H9 (cell line): ENCODE measurements around the gene C20orf144. TPM values are rescaled to one million over a fixed set of nuclear protein-coding genes. Genes with fewer than 3 reads are reported as not detected.

Experiments used
- DNase-seq: peaks from one replicate; pipeline ENCODE4 v3.0.0-alpha.2; 2017
- H2AFZ ChIP-seq: one replicate; pipeline ENCODE4 v1.6.1; 2013; ENCODE audit warnings: mild to moderate bottlenecking, low read length, control low read depth, moderate library complexity
- H2AK5ac ChIP-seq: 2 replicates; pipeline ENCODE4 v1.6.1; 2013; ENCODE audit warnings: low read length, control low read depth, mixed read lengths; ENCODE audit not compliant: insufficient read length
- H2BK120ac ChIP-seq: one replicate; pipeline ENCODE4 v1.6.1; 2013; ENCODE audit warnings: low read depth, mild to moderate bottlenecking, low read length, control low read depth, inconsistent platforms; ENCODE audit not compliant: poor library complexity, severe bottlenecking
- H2BK12ac ChIP-seq: 2 replicates; pipeline ENCODE4 v1.6.1; 2013; ENCODE audit warnings: low read length, control low read depth, mixed read lengths, low read depth; ENCODE audit not compliant: insufficient read length
- H2BK15ac ChIP-seq: 2 replicates; pipeline ENCODE4 v1.6.1; 2013; ENCODE audit warnings: low read depth, low read length, control low read depth
- H2BK20ac ChIP-seq: one replicate; pipeline ENCODE4 v1.6.1; 2013; ENCODE audit warnings: low read depth, mild to moderate bottlenecking, low read length, control low read depth, inconsistent platforms; ENCODE audit not compliant: poor library complexity, severe bottlenecking
- H2BK5ac ChIP-seq: 2 replicates; pipeline ENCODE4 v1.6.1; 2013; ENCODE audit warnings: low read length, control low read depth, mixed read lengths; ENCODE audit not compliant: insufficient read length
- H3K14ac ChIP-seq: 2 replicates; pipeline ENCODE4 v1.6.1; 2013; ENCODE audit warnings: low read length, control low read depth; ENCODE audit not compliant: insufficient read depth
- H3K18ac ChIP-seq: 2 replicates; pipeline ENCODE4 v1.6.1; 2013; ENCODE audit warnings: low read depth, mild to moderate bottlenecking, mixed read lengths, low read length, control low read depth; ENCODE audit not compliant: insufficient read length
- H3K23ac ChIP-seq: 2 replicates; pipeline ENCODE4 v1.6.1; 2013; ENCODE audit warnings: low read length, control low read depth, mixed read lengths, low read depth; ENCODE audit not compliant: insufficient read length
- H3K23me2 ChIP-seq: 2 replicates; pipeline ENCODE4 v1.6.1; 2013; ENCODE audit warnings: low read depth, mild to moderate bottlenecking, mixed read lengths, low read length, control low read depth; ENCODE audit not compliant: insufficient read length, poor library complexity, severe bottlenecking
- H3K27ac ChIP-seq: 2 replicates; pipeline ENCODE4 v1.5.1; 2013; ENCODE audit warnings: low read length, control low read depth, mixed read lengths, low read depth; ENCODE audit not compliant: insufficient read length
- H3K27me3 ChIP-seq: 2 replicates; pipeline ENCODE4 v1.6.1; 2013; ENCODE audit warnings: low read length, control low read depth, inconsistent platforms; ENCODE audit not compliant: insufficient read depth
- H3K4ac ChIP-seq: 2 replicates; pipeline ENCODE4 v1.6.1; 2013; ENCODE audit warnings: low read depth, mild to moderate bottlenecking, control low read depth, inconsistent platforms, low read length, moderate library complexity
- H3K4me1 ChIP-seq: 2 replicates; pipeline ENCODE4 v1.6.1; 2013; ENCODE audit warnings: low read length, control low read depth, inconsistent platforms; ENCODE audit not compliant: insufficient read depth
- H3K4me2 ChIP-seq: 2 replicates; pipeline ENCODE4 v1.6.1; 2013; ENCODE audit warnings: low read length, control low read depth, mixed read lengths; ENCODE audit not compliant: insufficient read length, insufficient read depth
- H3K56ac ChIP-seq: 2 replicates; pipeline ENCODE4 v1.6.1; 2013; ENCODE audit warnings: low read depth, mild to moderate bottlenecking, mixed read lengths, low read length, control low read depth; ENCODE audit not compliant: insufficient read length
- H3K79me1 ChIP-seq: 2 replicates; pipeline ENCODE4 v1.6.1; 2013; ENCODE audit warnings: low read depth, mild to moderate bottlenecking, moderate library complexity, low read length, control low read depth, inconsistent platforms; ENCODE audit not compliant: insufficient read depth, poor library complexity, severe bottlenecking
- H3K79me2 ChIP-seq: 2 replicates; pipeline ENCODE4 v1.6.1; 2013; ENCODE audit warnings: low read length, control low read depth, inconsistent platforms; ENCODE audit not compliant: insufficient read depth
- H3K9ac ChIP-seq: 2 replicates; pipeline ENCODE4 v1.6.1; 2013; ENCODE audit warnings: low read length, control low read depth, mixed read lengths; ENCODE audit not compliant: insufficient read length; ENCODE audit errors: extremely low read depth
- H3K9me3 ChIP-seq: one replicate; pipeline ENCODE4 v1.6.1; 2013; ENCODE audit warnings: low read depth, low read length, inconsistent platforms; ENCODE audit not compliant: control insufficient read depth
- H3T11ph ChIP-seq: one replicate; pipeline ENCODE4 v1.6.1; 2013; ENCODE audit warnings: mild to moderate bottlenecking, low read length, control low read depth, inconsistent platforms
- H4K20me1 ChIP-seq: one replicate; pipeline ENCODE4 v1.6.1; 2013; ENCODE audit not compliant: control insufficient read depth, insufficient read length, insufficient read depth
- H4K5ac ChIP-seq: 2 replicates; pipeline ENCODE4 v1.6.1; 2013; ENCODE audit warnings: low read depth, mild to moderate bottlenecking, mixed read lengths, low read length, control low read depth; ENCODE audit not compliant: insufficient read length
- H4K8ac ChIP-seq: replicated peaks from 2 replicates; pipeline ENCODE4 v1.6.1; 2013; ENCODE audit warnings: low read length, control low read depth, mixed read lengths, low read depth; ENCODE audit not compliant: insufficient read length
- H4K91ac ChIP-seq: 2 replicates; pipeline ENCODE4 v1.6.1; 2013; ENCODE audit warnings: low read depth, mild to moderate bottlenecking, moderate library complexity, mixed read lengths, low read length, control low read depth; ENCODE audit not compliant: insufficient read length
- H3K27ac Mint-ChIP-seq, 3 experiments: 2 replicates in 2 of 3; 3 replicates in 1 of 3; pipeline ENCODE4 v1.8.0; 2020 to 2021; ENCODE audit warnings: mixed read lengths in 3 of 3, mild to moderate bottlenecking in 1 of 3, moderate library complexity in 1 of 3
- H3K27me3 Mint-ChIP-seq: 2 replicates; pipeline ENCODE4 v1.8.0; 2021; ENCODE audit warnings: low read depth, mild to moderate bottlenecking, moderate library complexity, mixed read lengths
- H3K36me3 Mint-ChIP-seq, 3 experiments: 2 replicates in 2 of 3; 3 replicates in 1 of 3; pipeline ENCODE4 v1.8.0; 2020 to 2021; ENCODE audit warnings: low read depth in 3 of 3, mixed read lengths in 3 of 3; ENCODE audit not compliant: insufficient read depth in 1 of 3
- H3K4me1 Mint-ChIP-seq, 2 experiments: 2 replicates each; pipeline ENCODE4 v1.8.0; 2020; ENCODE audit warnings: mixed read lengths in 2 of 2
- H3K4me3 Mint-ChIP-seq, 2 experiments: 2 replicates in 1 of 2; 3 replicates in 1 of 2; pipeline ENCODE4 v1.8.0; 2020 to 2021; ENCODE audit warnings: mild to moderate bottlenecking in 2 of 2, mixed read lengths in 2 of 2, moderate library complexity in 1 of 2
- H3K9me3 Mint-ChIP-seq, 2 experiments: 2 replicates in 1 of 2; 3 replicates in 1 of 2; pipeline ENCODE4 v1.8.0; 2020; ENCODE audit warnings: mild to moderate bottlenecking in 2 of 2, mixed read lengths in 2 of 2, moderate library complexity in 1 of 2
- CTCF ChIP-seq: fragments of 200-600 bp; sonication (generic); conservative IDR thresholded peaks from 3 replicates; pipeline ENCODE4 v1.8.0; 2021; ENCODE audit warnings: antibody characterized with exemption, mild to moderate bottlenecking
- WGBS: extraction: QIAGEN DNeasy Blood & Tissue Kit; methylation state at CpG from one replicate; pipeline ENCODE4 v1.1.7; 2013; ENCODE audit warnings: missing lambda C conversion rate, low lambda C conversion rate, mixed read lengths; ENCODE audit not compliant: insufficient read length; ENCODE audit errors: extremely low coverage; 5-methylcytosine and 5-hydroxymethylcytosine counted together
- total RNA-seq: library from RNA; stranded (reverse); gene quantifications from 2 replicates; pipeline ENCODE4 v1.2.1, GENCODE V29; 2021

Gene C20orf144
- total RNA-seq, 1 experiment from 2014 or later, result 0.26 TPM

DNA sequence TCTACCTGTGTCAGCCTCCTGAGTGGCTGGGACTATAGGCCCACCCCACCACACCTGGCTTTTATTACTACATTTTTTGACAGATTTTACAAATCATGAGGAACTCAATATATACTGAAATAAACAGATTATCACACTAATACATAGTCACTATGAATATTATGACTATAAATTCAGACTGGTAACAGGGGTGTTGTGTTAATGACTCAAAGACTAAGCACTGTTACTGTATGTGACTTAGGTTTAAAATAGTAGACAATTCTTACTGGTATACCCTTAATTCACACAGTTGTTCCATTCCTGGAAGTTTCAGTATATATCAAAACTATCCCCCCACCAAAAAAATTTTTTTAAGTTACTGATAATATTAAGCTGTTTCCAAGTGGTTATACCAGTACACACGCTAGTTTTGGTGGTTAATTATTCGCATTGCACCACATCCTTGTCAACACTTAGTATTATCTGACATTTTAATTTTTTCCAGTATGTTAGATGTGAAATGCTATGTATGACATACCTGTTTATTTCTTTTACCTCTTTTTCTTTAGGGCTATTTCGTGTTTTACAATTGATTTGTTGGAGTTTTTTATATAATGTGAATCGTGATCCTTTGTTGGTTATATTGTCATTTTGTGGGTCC, 34.4 kb upstream of the C20orf144 start:
- no peak overlapping the region for H2BK12ac ChIP-seq
- no peak overlapping the region for H3K14ac ChIP-seq
- Mint-ChIP-seq H3K27me3 (no peaks in the 10 kb centered on the region), H3K4me1 (no peaks in the 10 kb centered on the region), H3K27ac (no peak overlapping the region), H3K9me3 (no peaks in the 10 kb centered on the region), H3K36me3 (peaks cover 18 to 82% (median 53%) of the 10 kb centered on the region in 3 experiments; a peak in 6 of 7 replicates), H3K4me3 (no peak overlapping the region)
- H2BK15ac ChIP-seq, result no peak overlapping the region
- no peak overlapping the region for H2BK5ac ChIP-seq
- H3K23ac ChIP-seq, result no peak overlapping the region
- H3K79me1 ChIP-seq, result no peaks in the 10 kb centered on the region
- H3K18ac ChIP-seq, result no peak overlapping the region
- H3K27ac ChIP-seq, result no peak overlapping the region
- H3K27me3 ChIP-seq, result no peaks in the 10 kb centered on the region
- TF ChIP-seq CTCF, result no peak
- no peaks in the 10 kb centered on the region for H3K79me2 ChIP-seq
- no peaks in the 10 kb centered on the region for H4K20me1 ChIP-seq
- no CpG with 5 or more reads among the region's 4 CpGs for WGBS
- no peak overlapping the region for H2AK5ac ChIP-seq
- H2AFZ ChIP-seq, result no peak overlapping the region
- no peak overlapping the region for H3K9ac ChIP-seq
- H3K56ac ChIP-seq, result no peak overlapping the region
- no peak overlapping the region for H3K4me2 ChIP-seq
- no peak overlapping the region for H3K4ac ChIP-seq
- no peaks in the 10 kb centered on the region for H3K4me1 ChIP-seq
- no peaks in the 10 kb centered on the region for H3K9me3 ChIP-seq
- H4K5ac ChIP-seq, result no peak overlapping the region
- DNase-seq, result no peak
- no peak overlapping the region for H2BK20ac ChIP-seq
- H2BK120ac ChIP-seq, result no peak overlapping the region
- no peak overlapping the region for H4K91ac ChIP-seq
- H3K23me2 ChIP-seq, result no peaks in the 10 kb centered on the region
- no peak overlapping the region for H4K8ac ChIP-seq
- H3T11ph ChIP-seq, result no peak overlapping the region
